Measurements from ENCODE around the gene GDPGP1. TPM values are rescaled to one million over a fixed set of nuclear protein-coding genes. Genes with fewer than 3 reads are reported as not detected.

GDPGP1 gene
- total and polyA plus RNA-seq, 9 of the 15 experiments (the other 6 are each of a cell fraction or from before 2014, with no cell fraction given) = 0.78 to 6.1 (median 2.8) TPM

GRCh38 chr15:90249203-90249863, 15.3 kb downstream of the GDPGP1 start, which contains the start of gene TTLL13 (continued):
- peak; percentile 67; the same call in 1 of the 2 replicates for TF ChIP-seq MGA (IDR thresholded peaks at IDR 0.05)
- peak; percentile 82 for TF ChIP-seq RBFOX2 (IDR thresholded peaks at IDR 0.05; ENCODE audit: low read depth, low read length)
- no peak for TF ChIP-seq KDM4B (IDR thresholded peaks at IDR 0.05; ENCODE audit: borderline replicate concordance in 2 of 2, low read depth in 1 of 2)
- TF ChIP-seq KLF1 (tag; IDR thresholded peaks at IDR 0.05) = no peak
- peak; percentile 52 for TF ChIP-seq CXXC5 (CRISPR knock-in tag; IDR thresholded peaks at IDR 0.05)
- TF ChIP-seq MAZ (CRISPR knock-in tag; conservative IDR thresholded peaks at IDR 0.05 in 1 of 2, IDR thresholded peaks at IDR 0.05 in 1 of 2) = no peak; a peak in 1 of 4 replicates
- TF ChIP-seq ETV1 (tag; conservative IDR thresholded peaks at IDR 0.05; ENCODE audit: low read depth) = no peak
- TF ChIP-seq NFRKB (IDR thresholded peaks at IDR 0.05; ENCODE audit: low read depth) = no peak
- TF ChIP-seq HNRNPH1 (optimal IDR thresholded peaks at IDR 0.05; ENCODE audit: low read depth, low read length) = no peak
- no peak for TF ChIP-seq SFPQ (IDR thresholded peaks at IDR 0.05; ENCODE audit: low read depth, low read length)
- peak; percentile 82 for TF ChIP-seq SP1 (CRISPR knock-in tag; IDR thresholded peaks at IDR 0.05)
- peak in 1 of 2 experiments; percentile 33; a peak in 1 of 4 replicates for TF ChIP-seq SRF (CRISPR knock-in tag; IDR thresholded peaks at IDR 0.05)
- TF ChIP-seq BACH1 (tag; IDR thresholded peaks at IDR 0.05) = no peak
- 0 out of 2 replicates have a peak, but pooled peaks have one; percentile 39 for TF ChIP-seq SMAD4 (CRISPR knock-in tag; conservative IDR thresholded peaks at IDR 0.05)

Data from K562 (cell line).